GM12892 (cell line): ENCODE results near the gene SLC28A3.

Source experiments
- POLR2A ChIP-seq: IDR thresholded peaks from 2 replicates; pipeline ENCODE4 v1.6.1; 2011; ENCODE audit warnings: low read depth, low read length, control low read depth
- POLR2AphosphoS5 ChIP-seq: IDR thresholded peaks from 2 replicates; pipeline ENCODE4 v1.6.1; 2011; ENCODE audit warnings: low read depth, low read length, control low read depth

GRCh38 chr9:84230355-84231145 is 110.0 kb downstream of the SLC28A3 start:
- no peak for TF ChIP-seq POLR2AphosphoS5
- no peak for TF ChIP-seq POLR2A
